ENCODE data around the gene ETHE1. TPM values are rescaled to one million over a fixed set of nuclear protein-coding genes. Genes with fewer than 3 reads are reported as not detected.

ETHE1 gene
- total and polyA plus RNA-seq, 4 donors = 30.4 to 45.1 (median 34.5) TPM

- H3K27ac ChIP-seq (ENCODE audit: low read depth in 1 of 2, low read length in 2 of 2) = no peak overlapping the region
- 86% methylated on average over 43 of the region's 43 CpGs for WGBS
- H3K9ac ChIP-seq (ENCODE audit: low read depth in 1 of 2, low read length in 2 of 2) = no peak overlapping the region
These were observed 25.2 kb downstream of the ETHE1 start for GRCh38 chr19:43501661-43502418.

GRCh38 chr19:43499042-43499441, 28.0 kb downstream of the ETHE1 start:
- H3K4me1 ChIP-seq (ENCODE audit: control insufficient read depth in 4 of 4, insufficient read depth in 4 of 4, low read length in 3 of 4) = peaks cover 15 to 47% (median 34%) of the 10 kb centered on the region in 4 donors
- peak overlapping the region; percentile 76 to 83 for H3K27ac ChIP-seq (ENCODE audit: low read depth in 1 of 2, low read length in 2 of 2)
- no peaks in the 10 kb centered on the region for H3K27me3 ChIP-seq (ENCODE audit: control insufficient read depth in 4 of 4, insufficient read depth in 4 of 4, low read length in 3 of 4)
- DNase-seq (ENCODE audit: low spot score) = peak; percentile 58
- peaks cover 4 to 16% (median 9%) of the 10 kb centered on the region in 4 donors for H3K36me3 ChIP-seq (ENCODE audit: control insufficient read depth in 4 of 4, insufficient read depth in 3 of 4, low read depth in 1 of 4, low read length in 3 of 4)
- 35% methylated on average over 3 of the region's 3 CpGs for WGBS
- H3K4me3 ChIP-seq (ENCODE audit: low read depth in 1 of 3, low read length in 3 of 3) = peak overlapping the region in 1 of 3 donors; percentile 23
- H3K9ac ChIP-seq (ENCODE audit: low read depth in 1 of 2, low read length in 2 of 2) = no peak overlapping the region
- no peaks in the 10 kb centered on the region for H3K9me3 ChIP-seq (ENCODE audit: control insufficient read depth in 4 of 4, low read length in 3 of 4)
- TF ChIP-seq JUND (IDR thresholded peaks at IDR 0.05) (peak in 1 of 2 donors; percentile 77), RXRA (IDR thresholded peaks at IDR 0.05) (peak; percentile 94 to 95), NR2F2 (IDR thresholded peaks at IDR 0.05) (peak; percentile 67), MAX (IDR thresholded peaks at IDR 0.05) (peak; percentile 99), FOXA1 (IDR thresholded peaks at IDR 0.05) (peak; percentile 83), TAF1 (conservative IDR thresholded peaks at IDR 0.05) (no peak), CTCF (IDR thresholded peaks at IDR 0.05; ENCODE audit: low read depth, low read length, missing input control) (no peak), EGR1 (IDR thresholded peaks at IDR 0.05; ENCODE audit: low read depth in 2 of 2) (peak; percentile 71 to 94), REST (IDR thresholded peaks at IDR 0.05) (peak; percentile 85), YY1 (IDR thresholded peaks at IDR 0.05) (peak; percentile 86), FOXA2 (IDR thresholded peaks at IDR 0.05) (peak; percentile 81), ZBTB33 (IDR thresholded peaks at IDR 0.05) (peak; percentile 40), HNF4G (IDR thresholded peaks at IDR 0.05) (peak; percentile 99), SP1 (IDR thresholded peaks at IDR 0.05) (peak; percentile 97), GABPA (IDR thresholded peaks at IDR 0.05 in 1 of 2, conservative IDR thresholded peaks at IDR 0.05 in 1 of 2) (peak in 1 of 2 donors; percentile 55), HNF4A (conservative IDR thresholded peaks at IDR 0.05) (peak; percentile 99 to 100)

More at GRCh38 chr19:43501661-43502418, 25.2 kb downstream of the ETHE1 start:
- H3K36me3 ChIP-seq (ENCODE audit: control insufficient read depth in 4 of 4, insufficient read depth in 3 of 4, low read depth in 1 of 4, low read length in 3 of 4) = peaks cover 0 to 1% (median 0%) of the 10 kb centered on the region in 4 donors
- no peak for DNase-seq (ENCODE audit: low spot score)
- H3K4me1 ChIP-seq (ENCODE audit: control insufficient read depth in 4 of 4, insufficient read depth in 4 of 4, low read length in 3 of 4) = peaks cover 17 to 57% (median 38%) of the 10 kb centered on the region in 4 donors
- no peak for TF ChIP-seq YY1 (IDR thresholded peaks at IDR 0.05)
- no peak for TF ChIP-seq CTCF (IDR thresholded peaks at IDR 0.05; ENCODE audit: low read depth, low read length, missing input control)
- TF ChIP-seq ATF3 (IDR thresholded peaks at IDR 0.05) = no peak
- TF ChIP-seq FOXA1 (IDR thresholded peaks at IDR 0.05) = no peak
- no peak overlapping the region for H3K4me3 ChIP-seq (ENCODE audit: low read depth in 1 of 3, low read length in 3 of 3)
- H3K27me3 ChIP-seq (ENCODE audit: control insufficient read depth in 4 of 4, insufficient read depth in 4 of 4, low read length in 3 of 4) = no peaks in the 10 kb centered on the region
- H3K9me3 ChIP-seq (ENCODE audit: control insufficient read depth in 4 of 4, low read length in 3 of 4) = no peaks in the 10 kb centered on the region

Data from liver (tissue), 9 donors.